ENCODE data around the gene CLOCK.

- TF ChIP-seq CTCF (conservative IDR thresholded peaks at IDR 0.05; ENCODE audit: low read depth, low read length), result no peak
- no peak for TF ChIP-seq EZH2 (IDR thresholded peaks at IDR 0.05; ENCODE audit: borderline replicate concordance, low read depth, low read length, poor library complexity, severe bottlenecking)
Measured at GRCh38 chr4:55411621-55412020, 135.1 kb downstream of the CLOCK start.

Data from A673 (cell line).